Erythroblast (primary cell): ENCODE measurements around the gene SPIB.

Experiments used
- GATA1 ChIP-seq: IDR thresholded peaks from 2 replicates; pipeline ENCODE4 v1.6.1; 2011; ENCODE audit warnings: low read depth, mild to moderate bottlenecking, control low read depth, low read length, moderate library complexity
- POLR2A ChIP-seq: IDR thresholded peaks from 2 replicates; pipeline ENCODE4 v1.6.1; 2011; ENCODE audit warnings: mild to moderate bottlenecking, low read length

GRCh38 chr19:50410109-50410508 lies 8.6 kb upstream of the SPIB start:
- TF ChIP-seq POLR2A (no peak), GATA1 (no peak)
